CD14-positive monocyte (primary cell): ENCODE results near the gene KIF3A. TPM values are rescaled to one million over a fixed set of nuclear protein-coding genes. Genes with fewer than 3 reads are reported as not detected.

Experiments used
- DNase-seq, 3 donors: peaks; one replicate each; pipeline ENCODE4 v3.0.0-alpha.2; 2011 to 2022
- H2AFZ ChIP-seq: 2 replicates; pipeline ENCODE4 v1.6.0; 2012; ENCODE audit warnings: mild to moderate bottlenecking, low read depth, low read length, inconsistent platforms; ENCODE audit not compliant: insufficient read depth, poor library complexity, severe bottlenecking
- H3K27ac ChIP-seq, 2 donors: 1 replicate in 1 of 2; 2 replicates in 1 of 2; pipeline ENCODE4 v1.5.1; 2012 to 2013; ENCODE audit warnings: low read length in 2 of 2, control low read depth in 1 of 2, inconsistent platforms in 1 of 2, low read depth in 1 of 2, mild to moderate bottlenecking in 1 of 2
- H3K27me3 ChIP-seq, 2 donors: one replicate each; pipeline versions ENCODE4 v1.6.0 to v1.6.1; 2011 to 2013; ENCODE audit warnings: low read length in 2 of 2; ENCODE audit not compliant: control insufficient read depth in 2 of 2, insufficient read depth in 2 of 2
- H3K36me3 ChIP-seq, 2 donors: replicated peaks in 1 of 2; 1 replicate in 1 of 2; 2 replicates in 1 of 2; pipeline versions ENCODE4 v1.5.1 to v1.6.1; 2012 to 2013; ENCODE audit warnings: low read length in 2 of 2, control low read depth in 1 of 2, inconsistent platforms in 1 of 2, mild to moderate bottlenecking in 1 of 2; ENCODE audit not compliant: insufficient read depth in 2 of 2, control insufficient read depth in 1 of 2
- H3K4me1 ChIP-seq, 2 donors: 1 replicate in 1 of 2; 2 replicates in 1 of 2; pipeline versions ENCODE4 v1.5.1 to v1.6.1; 2012 to 2013; ENCODE audit warnings: low read length in 2 of 2, control low read depth in 1 of 2, inconsistent platforms in 1 of 2, mild to moderate bottlenecking in 1 of 2, moderate library complexity in 1 of 2; ENCODE audit not compliant: insufficient read depth in 2 of 2, control insufficient read depth in 1 of 2
- H3K4me2 ChIP-seq: replicated peaks from 2 replicates; pipeline ENCODE3; 2012; ENCODE audit warnings: low read length, moderate library complexity, mild to moderate bottlenecking; ENCODE audit not compliant: poor library complexity, severe bottlenecking; ENCODE audit errors: extremely low read depth
- H3K4me3 ChIP-seq, 3 experiments: fragments of 200-600 bp in 1 of 3; sonication (generic) in 1 of 3; replicated peaks in 1 of 3; 1 replicate in 2 of 3; 2 replicates in 1 of 3; pipeline ENCODE4 v1.5.1; 2011 to 2013; ENCODE audit warnings: low read length in 3 of 3, mild to moderate bottlenecking in 3 of 3, control low read depth in 2 of 3, low read depth in 2 of 3, inconsistent platforms in 1 of 3, moderate library complexity in 1 of 3
- H3K79me2 ChIP-seq: 2 replicates; pipeline ENCODE4 v1.6.0; 2012; ENCODE audit warnings: mild to moderate bottlenecking, control low read depth, inconsistent platforms, low read length, moderate library complexity; ENCODE audit not compliant: insufficient read depth
- H3K9ac ChIP-seq: 2 replicates; pipeline ENCODE4 v1.6.0; 2017; ENCODE audit warnings: low read length, mild to moderate bottlenecking; ENCODE audit not compliant: insufficient read depth, poor library complexity, severe bottlenecking
- H3K9me3 ChIP-seq, 2 donors: replicated peaks in 1 of 2; 1 replicate in 1 of 2; 2 replicates in 1 of 2; pipeline versions ENCODE4 v1.5.1 to v1.6.1; 2012 to 2013; ENCODE audit warnings: low read length in 2 of 2, control low read depth in 1 of 2; ENCODE audit not compliant: control insufficient read depth in 1 of 2, insufficient read depth in 1 of 2
- H4K20me1 ChIP-seq: 2 replicates; pipeline ENCODE4 v1.6.0; 2012; ENCODE audit warnings: mild to moderate bottlenecking, low read length, control low read depth, moderate library complexity; ENCODE audit not compliant: insufficient read depth
- H3K27ac Mint-ChIP-seq, 7 donors: one replicate each; pipeline ENCODE4 v1.8.0; 2020; ENCODE audit warnings: mild to moderate bottlenecking in 7 of 7, mixed read lengths in 7 of 7, moderate library complexity in 6 of 7, inconsistent platforms in 2 of 7
- H3K27me3 Mint-ChIP-seq, 3 donors: one replicate each; pipeline ENCODE4 v1.8.0; 2021 to 2022; ENCODE audit warnings: low read depth in 3 of 3, mild to moderate bottlenecking in 3 of 3, mixed read lengths in 3 of 3, moderate library complexity in 3 of 3, inconsistent platforms in 1 of 3
- H3K36me3 Mint-ChIP-seq, 2 donors: one replicate each; pipeline ENCODE4 v1.8.0; 2020; ENCODE audit warnings: mixed read lengths in 2 of 2, inconsistent platforms in 1 of 2, mild to moderate bottlenecking in 1 of 2
- H3K4me1 Mint-ChIP-seq: one replicate; pipeline ENCODE4 v1.8.0; 2020; ENCODE audit warnings: mild to moderate bottlenecking, mixed read lengths
- H3K4me3 Mint-ChIP-seq, 2 donors: one replicate each; pipeline ENCODE4 v1.8.0; 2020; ENCODE audit warnings: mild to moderate bottlenecking in 2 of 2, mixed read lengths in 2 of 2, moderate library complexity in 1 of 2
- H3K9me3 Mint-ChIP-seq, 7 donors: one replicate each; pipeline ENCODE4 v1.8.0; 2020 to 2022; ENCODE audit warnings: mixed read lengths in 7 of 7, mild to moderate bottlenecking in 6 of 7, moderate library complexity in 6 of 7, inconsistent platforms in 2 of 7
- WGBS: methylation state at CpG from one replicate; pipeline ENCODE4 v1.1.5; 2013; ENCODE audit warnings: missing lambda C conversion rate; ENCODE audit not compliant: insufficient coverage; 5-methylcytosine and 5-hydroxymethylcytosine counted together
- intact Hi-C, 2 donors: fragments of 100-400 bp; cut with micrococcal nuclease; formaldehyde crosslinking; loops; one replicate each; pipeline versions ENCODE4 v1.15.0 to v1.15.1; 2023
- polyA plus RNA-seq, 3 donors: library from polyadenylated mRNA; depleted of rRNA in 1 of 3; unstranded in 2 of 3; stranded (reverse) in 1 of 3; fragments of 300-500 nt in 2 of 3; fragments of >200 nt in 1 of 3; fragmentation: Illumina TruSeq in 2 of 3; gene quantifications; 1 replicate in 2 of 3; 2 replicates in 1 of 3; pipeline ENCODE4 v1.2.3, GENCODE V29; 2012 to 2021
- TF ChIP-seq, protein P1 (sequence below): fragments of 200-600 bp; IDR thresholded peaks from one replicate; pipeline ENCODE4 v1.8.0; 2022; ENCODE audit warnings: antibody characterized with exemption, mild to moderate bottlenecking

The KIF3A gene
- polyA plus RNA-seq, 3 donors = 0.68 to 1.3 (median 1.2) TPM

DNA sequence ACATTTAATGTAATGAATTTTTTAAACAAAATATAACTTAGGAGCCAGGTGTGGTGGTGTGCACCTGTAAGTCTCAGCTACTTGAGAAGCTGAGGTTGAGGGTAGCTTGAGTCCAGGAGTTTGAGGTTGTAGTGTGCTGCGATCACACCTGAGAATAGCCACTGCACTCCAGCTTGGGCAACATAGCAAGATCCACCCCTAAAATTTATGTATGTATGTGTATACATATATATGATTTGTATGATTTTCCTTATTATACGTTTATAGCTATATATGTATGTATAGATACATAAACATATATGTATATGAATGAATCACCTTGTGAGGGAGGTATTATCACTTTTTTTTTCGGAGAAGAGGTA, 9.2 kb upstream of the KIF3A start:
- Histone ChIP-seq H2AFZ (no peak overlapping the region), H3K9ac (no peak overlapping the region), H3K4me3 (peak overlapping the region in 1 of 3 experiments; percentile 57), H3K36me3 (no peaks in the 10 kb centered on the region), H3K27ac (no peak overlapping the region), H3K79me2 (no peaks in the 10 kb centered on the region), H3K27me3 (peaks cover 40 to 66% of the 10 kb centered on the region in 2 donors), H3K4me1 (peaks cover 5 to 12% of the 10 kb centered on the region in 2 donors), H3K4me2 (peak overlapping the region; percentile 71), H3K9me3 (peaks cover 5 to 28% of the 10 kb centered on the region in 2 donors), H4K20me1 (no peaks in the 10 kb centered on the region)
- TF ChIP-seq, protein P1, sequence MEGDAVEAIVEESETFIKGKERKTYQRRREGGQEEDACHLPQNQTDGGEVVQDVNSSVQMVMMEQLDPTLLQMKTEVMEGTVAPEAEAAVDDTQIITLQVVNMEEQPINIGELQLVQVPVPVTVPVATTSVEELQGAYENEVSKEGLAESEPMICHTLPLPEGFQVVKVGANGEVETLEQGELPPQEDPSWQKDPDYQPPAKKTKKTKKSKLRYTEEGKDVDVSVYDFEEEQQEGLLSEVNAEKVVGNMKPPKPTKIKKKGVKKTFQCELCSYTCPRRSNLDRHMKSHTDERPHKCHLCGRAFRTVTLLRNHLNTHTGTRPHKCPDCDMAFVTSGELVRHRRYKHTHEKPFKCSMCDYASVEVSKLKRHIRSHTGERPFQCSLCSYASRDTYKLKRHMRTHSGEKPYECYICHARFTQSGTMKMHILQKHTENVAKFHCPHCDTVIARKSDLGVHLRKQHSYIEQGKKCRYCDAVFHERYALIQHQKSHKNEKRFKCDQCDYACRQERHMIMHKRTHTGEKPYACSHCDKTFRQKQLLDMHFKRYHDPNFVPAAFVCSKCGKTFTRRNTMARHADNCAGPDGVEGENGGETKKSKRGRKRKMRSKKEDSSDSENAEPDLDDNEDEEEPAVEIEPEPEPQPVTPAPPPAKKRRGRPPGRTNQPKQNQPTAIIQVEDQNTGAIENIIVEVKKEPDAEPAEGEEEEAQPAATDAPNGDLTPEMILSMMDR = no peak
- peaks cover 2% of the 10 kb centered on the region for H3K4me1 Mint-ChIP-seq
- intact Hi-C loops = no loop called here
- peak overlapping the region in 1 of 2 donors; percentile 75 for H3K4me3 Mint-ChIP-seq
- 50% methylated on average over 1 of the region's 3 CpGs for WGBS
- H3K27ac Mint-ChIP-seq = no peak overlapping the region
- H3K27me3 Mint-ChIP-seq = peaks cover 62 to 81% (median 65%) of the 10 kb centered on the region in 3 donors
- H3K36me3 Mint-ChIP-seq = no peaks in the 10 kb centered on the region
- DNase-seq = no peak
- H3K9me3 Mint-ChIP-seq = peaks cover 2 to 15% (median 8%) of the 10 kb centered on the region in 7 donors

DNA sequence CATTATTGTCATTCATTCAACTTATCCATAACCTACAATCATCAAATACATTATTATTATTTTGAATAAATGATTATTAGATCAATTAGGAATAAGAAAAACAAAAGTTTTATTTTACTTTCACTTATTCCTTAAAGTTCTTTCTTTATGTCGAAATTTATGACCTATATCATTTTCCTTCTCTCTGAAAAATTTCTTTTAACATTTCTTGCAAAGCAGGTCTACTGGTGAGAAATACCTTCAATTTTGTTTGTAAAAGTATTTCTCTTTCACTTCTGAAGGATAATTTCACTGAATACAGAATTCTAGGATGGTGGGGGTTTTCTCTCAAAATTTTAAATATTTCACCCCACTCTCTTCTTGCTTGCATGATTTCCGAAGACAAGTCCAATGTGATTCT, 7.3 kb upstream of the KIF3A start:
- H3K36me3 Mint-ChIP-seq = no peaks in the 10 kb centered on the region
- Histone ChIP-seq H3K27me3 (peaks cover 41 to 70% of the 10 kb centered on the region in 2 donors), H3K27ac (no peak overlapping the region), H3K9ac (no peak overlapping the region), H4K20me1 (no peaks in the 10 kb centered on the region), H3K36me3 (no peaks in the 10 kb centered on the region), H3K4me1 (peaks cover 5 to 12% of the 10 kb centered on the region in 2 donors), H3K9me3 (peaks cover 5 to 28% of the 10 kb centered on the region in 2 donors), H3K4me3 (no peak overlapping the region), H3K4me2 (no peak overlapping the region), H2AFZ (no peak overlapping the region), H3K79me2 (no peaks in the 10 kb centered on the region)
- peaks cover 2 to 15% (median 8%) of the 10 kb centered on the region in 7 donors for H3K9me3 Mint-ChIP-seq
- peaks cover 64 to 79% (median 72%) of the 10 kb centered on the region in 3 donors for H3K27me3 Mint-ChIP-seq
- peaks cover 2% of the 10 kb centered on the region for H3K4me1 Mint-ChIP-seq
- no peak for DNase-seq
- no peak overlapping the region for H3K27ac Mint-ChIP-seq
- TF ChIP-seq, protein P1 = no peak
- peak overlapping the region in 1 of 2 donors; percentile 81 for H3K4me3 Mint-ChIP-seq
- intact Hi-C loops = no loop called here
- WGBS = 100% methylated on average over 1 of the region's 2 CpGs
